GM23338 (cell line): ENCODE results near the gene GRIK4. TPM values are rescaled to one million over a fixed set of nuclear protein-coding genes. Genes with fewer than 3 reads are reported as not detected.

Source experiments
- ATAC-seq: fragments of 200-7000 bp; cut with Tn5 transposase; 3 replicates; pipeline ENCODE4 v1.9.1; 2020
- DNase-seq: peaks from one replicate; pipeline ENCODE4 v3.0.0-alpha.2; 2015; ENCODE audit warnings: low spot score
- H2AFZ ChIP-seq: fragments of 200-600 bp; sonication (generic); 2 replicates; pipeline ENCODE4 v1.8.0; 2016; ENCODE audit warnings: antibody characterized with exemption, mild to moderate bottlenecking, moderate library complexity
- H3F3A ChIP-seq: fragments of 200-600 bp; sonication (generic); replicated peaks from 2 replicates; pipeline ENCODE4 v1.8.0; 2017; ENCODE audit warnings: antibody characterized with exemption, mixed run types, low read depth
- H3K27ac ChIP-seq: fragments of 200-600 bp; sonication (generic); 2 replicates; pipeline ENCODE4 v1.6.1; 2016; ENCODE audit warnings: low read depth
- H3K27me3 ChIP-seq: fragments of 200-600 bp; sonication (generic); 2 replicates; pipeline ENCODE4 v1.8.0; 2016; ENCODE audit warnings: mild to moderate bottlenecking, mixed run types, moderate library complexity; ENCODE audit not compliant: insufficient read depth
- H3K36me3 ChIP-seq: fragments of 200-600 bp; sonication (generic); 2 replicates; pipeline ENCODE4 v1.8.0; 2016; ENCODE audit warnings: mild to moderate bottlenecking; ENCODE audit not compliant: insufficient read depth
- H3K4me1 ChIP-seq: fragments of 200-600 bp; sonication (generic); 2 replicates; pipeline ENCODE4 v1.8.0; 2016; ENCODE audit warnings: mild to moderate bottlenecking, moderate library complexity; ENCODE audit not compliant: insufficient read depth
- H3K4me2 ChIP-seq: fragments of 200-600 bp; sonication (generic); 2 replicates; pipeline ENCODE4 v1.7.1; 2017; ENCODE audit warnings: mixed run types
- H3K4me3 ChIP-seq: fragments of 200-600 bp; sonication (generic); 2 replicates; pipeline ENCODE4 v1.6.1; 2016; ENCODE audit warnings: mixed run types
- H3K79me2 ChIP-seq: fragments of 200-600 bp; sonication (generic); replicated peaks from 2 replicates; pipeline ENCODE4 v1.8.0; 2017; ENCODE audit warnings: mild to moderate bottlenecking; ENCODE audit not compliant: insufficient read depth
- H3K9me2 ChIP-seq: fragments of 200-600 bp; sonication (generic); 2 replicates; pipeline ENCODE4 v1.8.0; 2017; ENCODE audit not compliant: insufficient read depth
- H4K20me1 ChIP-seq: fragments of 200-600 bp; sonication (generic); replicated peaks from 2 replicates; pipeline ENCODE4 v1.8.0; 2017; ENCODE audit warnings: mild to moderate bottlenecking; ENCODE audit not compliant: insufficient read depth
- H3K27ac Mint-ChIP-seq: 2 replicates; pipeline ENCODE4 v1.8.0; 2020; ENCODE audit warnings: inconsistent platforms, mild to moderate bottlenecking, moderate library complexity, mixed read lengths
- H3K27me3 Mint-ChIP-seq: 3 replicates; pipeline ENCODE4 v1.8.0; 2022; ENCODE audit warnings: low read depth, mild to moderate bottlenecking, moderate library complexity, mixed read lengths, inconsistent platforms; ENCODE audit not compliant: insufficient read depth, poor library complexity
- H3K36me3 Mint-ChIP-seq: 3 replicates; pipeline ENCODE4 v1.8.0; 2021; ENCODE audit warnings: low read depth, mild to moderate bottlenecking, inconsistent platforms, moderate library complexity, mixed read lengths
- H3K4me1 Mint-ChIP-seq: 3 replicates; pipeline ENCODE4 v1.8.0; 2020; ENCODE audit warnings: mild to moderate bottlenecking, inconsistent platforms, mixed read lengths
- H3K4me3 Mint-ChIP-seq: 3 replicates; pipeline ENCODE4 v1.8.0; 2021; ENCODE audit warnings: moderate library complexity, mild to moderate bottlenecking, inconsistent platforms, mixed read lengths
- H3K9me3 Mint-ChIP-seq: 3 replicates; pipeline ENCODE4 v1.8.0; 2020; ENCODE audit warnings: moderate library complexity, mild to moderate bottlenecking, inconsistent platforms, mixed read lengths
- CREB1 ChIP-seq: fragments of 250-450 bp; sonication (Bioruptor Pico); IDR thresholded peaks from 2 replicates; pipeline ENCODE4 v1.5.0; 2020; ENCODE audit warnings: low read depth, mild to moderate bottlenecking, moderate library complexity
- CTCF ChIP-seq, 2 experiments: fragments of 200-600 bp in 1 of 2; sonication (generic) in 1 of 2; conservative IDR thresholded peaks; 2 replicates each; pipeline versions ENCODE4 v1.5.1 to v1.6.1; 2016 to 2017; ENCODE audit warnings: antibody characterized with exemption in 2 of 2, low read depth in 2 of 2, mild to moderate bottlenecking in 2 of 2, moderate library complexity in 1 of 2
- ETS1 ChIP-seq: IDR thresholded peaks from 2 replicates; pipeline ENCODE4 v1.6.1; 2016; ENCODE audit warnings: antibody characterized with exemption
- EZH2 ChIP-seq: fragments of 200-600 bp; sonication (generic); IDR thresholded peaks from one replicate; pipeline ENCODE4 v1.8.0; 2017; ENCODE audit warnings: antibody characterized with exemption, mild to moderate bottlenecking, low read depth; ENCODE audit not compliant: unreplicated experiment
- EZH2phosphoT487 ChIP-seq: fragments of 200-600 bp; sonication (generic); IDR thresholded peaks from one replicate; pipeline ENCODE4 v1.8.1; 2018; ENCODE audit warnings: antibody characterized with exemption; ENCODE audit not compliant: unreplicated experiment
- JUNB ChIP-seq: IDR thresholded peaks from one replicate; pipeline ENCODE4 v1.6.1; 2016; ENCODE audit warnings: antibody characterized with exemption; ENCODE audit not compliant: unreplicated experiment
- NANOG ChIP-seq: IDR thresholded peaks from 2 replicates; pipeline ENCODE4 v1.6.1; 2016; ENCODE audit warnings: antibody characterized with exemption, borderline replicate concordance
- POLR2AphosphoS5 ChIP-seq: IDR thresholded peaks from 2 replicates; pipeline ENCODE4 v1.6.1; 2016; ENCODE audit warnings: antibody characterized with exemption, low read depth
- REST ChIP-seq: IDR thresholded peaks from one replicate; pipeline ENCODE4 v1.6.1; 2018; ENCODE audit warnings: antibody characterized with exemption; ENCODE audit not compliant: unreplicated experiment
- STAT1 ChIP-seq: IDR thresholded peaks from one replicate; pipeline ENCODE4 v1.6.1; 2016; ENCODE audit warnings: antibody characterized with exemption; ENCODE audit not compliant: unreplicated experiment
- ZNF114 ChIP-seq: fragments of 250-450 bp; sonication (Bioruptor Pico); IDR thresholded peaks from 2 replicates; pipeline ENCODE4 v1.5.0; 2020; ENCODE audit warnings: mild to moderate bottlenecking, moderate library complexity
- ZNF331 ChIP-seq: fragments of 250-450 bp; sonication (Bioruptor Pico); IDR thresholded peaks from 2 replicates; pipeline ENCODE4 v1.5.0; 2020; ENCODE audit warnings: low read depth, mild to moderate bottlenecking, moderate library complexity
- ZNF462 ChIP-seq: fragments of 250-450 bp; sonication (Bioruptor Pico); IDR thresholded peaks from 2 replicates; pipeline ENCODE4 v1.5.0; 2020; ENCODE audit warnings: mild to moderate bottlenecking, moderate library complexity
- polyA plus RNA-seq: library from polyadenylated mRNA; unstranded; fragments of >200 nt; fragmentation: Nextera tagmentation; extraction: Ambion mirVana; gene quantifications from 2 replicates; pipeline ENCODE4 v1.2.1, GENCODE V29; 2016
- total RNA-seq: library from RNA; depleted of rRNA; stranded (reverse); fragments of >200 nt; shearing (Covaris generic); gene quantifications from 2 replicates; pipeline ENCODE4 v1.2.3, GENCODE V29; 2014

GRIK4 gene
- total and polyA plus RNA-seq, 2 experiments from 2014 or later, result 0.63 to 2.2 TPM

- Histone ChIP-seq H3K27me3 (no peaks in the 10 kb centered on the region), H3K4me1 (no peaks in the 10 kb centered on the region), H3F3A (no peaks in the 10 kb centered on the region), H4K20me1 (no peaks in the 10 kb centered on the region), H3K4me3 (no peak overlapping the region), H3K27ac (no peak overlapping the region), H3K79me2 (no peaks in the 10 kb centered on the region), H3K36me3 (no peaks in the 10 kb centered on the region), H3K4me2 (no peak overlapping the region), H2AFZ (no peak overlapping the region), H3K9me2 (no peaks in the 10 kb centered on the region)
- TF ChIP-seq STAT1, result no peak
- TF ChIP-seq REST, result no peak
- TF ChIP-seq EZH2, result no peak
- TF ChIP-seq CTCF (conservative IDR thresholded peaks at IDR 0.05; ENCODE audit: low read depth in 2 of 2), result no peak
- no peak for TF ChIP-seq ETS1
- no peak for TF ChIP-seq ZNF462 (CRISPR knock-in tag)
- no peak for TF ChIP-seq NANOG
- no peak for TF ChIP-seq CREB1 (CRISPR knock-in tag)
- TF ChIP-seq ZNF114 (CRISPR knock-in tag), result no peak
- TF ChIP-seq ZNF331 (CRISPR knock-in tag), result no peak
- no peak for TF ChIP-seq EZH2phosphoT487
- TF ChIP-seq JUNB, result no peak
- TF ChIP-seq POLR2AphosphoS5, result no peak
- H3K9me3 Mint-ChIP-seq, result no peaks in the 10 kb centered on the region
- H3K4me3 Mint-ChIP-seq, result no peak overlapping the region
- DNase-seq, result no peak
- H3K4me1 Mint-ChIP-seq, result no peaks in the 10 kb centered on the region
- H3K27me3 Mint-ChIP-seq, result peaks cover 5% of the 10 kb centered on the region
- no peak overlapping the region for H3K27ac Mint-ChIP-seq
- H3K36me3 Mint-ChIP-seq, result no peaks in the 10 kb centered on the region
- no peak for ATAC-seq
Measured at GRCh38 chr11:120824242-120824641, 312.7 kb downstream of the GRIK4 start.
